Activated CD4-positive, alpha-beta memory T cell treated with anti-CD3 and anti-CD28 coated beads for 36 hours (primary cell): ENCODE results near the gene NSF. TPM values are rescaled to one million over a fixed set of nuclear protein-coding genes. Genes with fewer than 3 reads are reported as not detected.

Experiments
- total RNA-seq, 2 experiments: library from RNA; stranded (reverse); gene quantifications; one replicate each; pipeline ENCODE4 v1.2.3, GENCODE V29; 2021

The NSF gene
- total RNA-seq, 2 experiments from 2014 or later: 27.3 to 30.8 TPM

Other genes starting within 250 kb of the NSF start
- 10 to 100 TPM; 21.2 to 23.3 TPM for gene ARL17B, start 228.9 kb upstream of the NSF start, total RNA-seq
- 10 to 100 TPM; 11.1 to 11.2 TPM for gene LRRC37A2, start 78.2 kb upstream of the NSF start, total RNA-seq
- gene ARL17A, start 11.0 kb upstream of the NSF start, total RNA-seq: 10 to 100 TPM; 14.7 to 15.7 TPM
- gene WNT3, start 228.0 kb downstream of the NSF start, total RNA-seq: under 1 TPM; 0.12 to 0.19 TPM